T-helper 22 cell (primary cell): ENCODE data around the gene HS6ST3.

Experiments
- DNase-seq: peaks from one replicate; pipeline ENCODE4 v3.0.0-alpha.2; 2020; ENCODE audit warnings: low read depth

Gene HS6ST3

GRCh38 chr13:96836733-96837132 lies 746.8 kb downstream of the HS6ST3 start:
- no peak for DNase-seq

DNA sequence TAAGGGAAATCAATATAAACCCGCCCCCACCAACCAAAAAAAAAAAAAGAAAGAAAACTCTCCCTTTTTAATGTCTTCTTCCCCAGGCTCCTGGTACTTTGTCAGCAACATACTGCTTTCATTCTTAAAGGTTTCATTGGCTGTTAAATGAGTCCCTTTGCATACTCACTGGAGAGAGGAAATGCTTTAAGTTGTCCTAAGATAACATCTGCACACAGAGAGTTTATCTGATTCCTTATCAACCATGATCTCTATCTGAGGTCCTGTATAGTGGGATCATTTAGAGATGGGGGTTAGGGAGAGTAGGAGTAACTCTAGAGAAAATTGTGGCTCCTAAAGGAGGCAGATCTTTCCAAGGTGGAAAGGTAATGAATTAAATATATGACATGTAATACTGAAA lies 747.9 kb downstream of the HS6ST3 start:
- DNase-seq: no peak

GRCh38 chr13:96844195-96844594 lies 754.3 kb downstream of the HS6ST3 start:
- DNase-seq: no peak

DNA sequence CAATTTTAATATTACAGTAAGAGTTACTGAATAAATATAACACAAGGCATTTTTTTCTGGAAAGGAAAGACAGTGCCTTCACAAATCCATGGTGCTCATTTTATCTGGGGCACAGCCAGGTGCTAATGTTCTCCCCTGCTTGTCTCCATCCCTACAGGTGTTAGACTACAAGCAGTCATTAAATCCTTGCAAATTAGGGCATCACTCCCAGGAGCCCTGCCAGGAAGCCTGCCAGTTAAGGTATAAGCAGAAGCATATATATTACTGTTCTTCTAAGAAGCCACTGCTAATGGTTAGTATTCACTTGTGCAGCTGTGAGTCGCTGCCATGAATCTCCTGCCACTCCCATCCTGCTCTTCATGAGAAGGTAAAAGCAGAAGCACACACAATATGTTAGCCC lies 754.7 kb downstream of the HS6ST3 start:
- DNase-seq: no peak

DNA sequence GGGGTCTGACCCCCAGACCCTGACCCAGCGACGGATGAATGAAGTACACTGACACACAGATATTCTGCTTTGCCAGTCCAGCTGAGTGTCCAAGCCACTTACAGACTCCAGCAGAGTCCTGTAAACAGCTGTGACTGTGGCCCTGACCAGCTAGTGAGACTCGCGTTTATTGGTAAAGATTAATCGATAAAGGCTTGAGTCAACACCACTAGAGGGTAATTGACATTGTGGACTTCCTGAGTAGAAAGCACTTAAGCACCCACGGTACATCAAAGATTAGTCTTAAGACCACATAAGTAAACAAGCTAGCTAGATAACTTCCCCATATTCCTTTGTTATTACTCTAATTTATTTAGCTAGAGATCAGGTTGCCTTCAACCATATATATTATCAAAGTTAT lies 758.4 kb downstream of the HS6ST3 start:
- DNase-seq: no peak

DNA sequence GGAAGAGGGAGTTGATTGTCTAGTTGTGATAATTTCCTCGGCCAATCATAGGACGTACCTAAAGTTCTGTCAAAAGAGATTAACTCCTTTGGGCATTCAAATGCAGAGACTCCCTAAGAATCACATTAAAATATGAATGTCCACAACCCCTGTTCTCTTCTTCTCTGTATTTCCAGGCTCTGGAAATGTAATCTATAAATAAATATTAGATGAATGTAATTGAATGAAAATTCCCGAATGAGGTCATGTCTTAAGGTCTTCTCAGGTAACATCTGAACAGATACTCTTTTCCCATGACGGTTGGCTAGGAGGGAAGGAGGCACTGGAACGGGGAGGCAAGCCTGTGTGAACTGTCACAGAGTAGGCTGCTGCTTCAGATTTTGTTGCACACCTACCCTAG lies 759.2 kb downstream of the HS6ST3 start:
- DNase-seq: no peak

- no peak for DNase-seq
Measured at GRCh38 chr13:96850538-96851145, 760.7 kb downstream of the HS6ST3 start.

DNA sequence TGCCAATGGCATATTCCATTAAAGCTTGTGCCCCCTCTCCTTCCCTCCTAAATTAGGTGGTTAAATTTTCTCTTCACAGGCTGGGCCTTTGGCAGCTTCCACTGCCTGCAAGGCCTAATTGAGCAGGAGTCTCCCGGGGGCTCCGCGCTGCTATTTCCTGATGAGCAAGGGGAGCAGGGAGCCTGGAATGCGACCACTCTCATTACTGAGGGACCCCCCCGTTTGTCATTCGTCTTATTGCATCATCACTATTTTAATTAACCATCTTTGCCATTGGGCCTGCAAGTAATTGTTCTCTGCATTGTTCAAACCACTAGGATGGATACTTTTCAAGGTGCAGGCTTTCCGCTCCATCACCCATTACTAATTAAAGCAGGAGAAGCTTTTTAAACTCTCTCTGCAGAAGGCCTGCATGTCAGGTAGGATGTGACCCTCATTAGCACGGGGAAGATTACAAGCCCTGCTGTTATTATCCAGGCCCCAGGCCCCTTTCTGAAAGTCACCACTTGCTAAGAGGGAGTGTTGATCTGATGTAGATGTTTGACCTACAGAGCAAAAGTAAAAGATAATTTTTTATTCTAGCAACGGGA lies 762.0 kb downstream of the HS6ST3 start:
- DNase-seq: no peak

DNA sequence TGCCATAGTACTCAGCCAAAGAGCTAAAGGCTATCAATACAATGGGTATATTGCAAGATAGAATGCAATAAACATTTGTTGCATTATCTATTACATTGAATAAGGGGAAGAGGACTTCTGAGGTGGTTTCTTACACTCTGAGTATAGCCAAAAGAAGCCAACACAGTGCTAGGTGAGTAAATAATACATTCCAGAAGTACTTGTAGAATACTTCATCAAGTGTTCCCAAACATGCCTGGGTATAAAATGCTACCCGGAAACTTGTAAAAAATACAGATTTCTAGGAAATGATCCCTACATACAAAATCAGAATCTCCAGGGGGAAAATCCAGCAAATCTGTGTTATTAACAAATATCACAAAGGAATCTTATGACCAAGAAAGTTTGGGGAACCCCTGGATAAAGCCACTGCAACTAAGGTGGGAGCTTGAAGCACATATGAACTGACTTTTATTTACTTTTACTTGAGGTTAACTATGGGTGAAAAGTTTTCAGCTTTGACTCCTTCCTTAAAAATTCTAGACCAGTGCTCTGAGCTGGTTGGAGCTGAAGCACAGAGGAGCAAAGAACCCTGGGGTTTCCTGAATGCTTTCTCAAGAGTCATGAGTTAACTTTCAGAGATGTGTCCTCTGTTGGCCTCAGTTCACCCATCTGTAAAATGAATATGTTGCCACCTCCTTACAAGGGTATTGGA lies 768.4 kb downstream of the HS6ST3 start:
- DNase-seq: no peak

DNA sequence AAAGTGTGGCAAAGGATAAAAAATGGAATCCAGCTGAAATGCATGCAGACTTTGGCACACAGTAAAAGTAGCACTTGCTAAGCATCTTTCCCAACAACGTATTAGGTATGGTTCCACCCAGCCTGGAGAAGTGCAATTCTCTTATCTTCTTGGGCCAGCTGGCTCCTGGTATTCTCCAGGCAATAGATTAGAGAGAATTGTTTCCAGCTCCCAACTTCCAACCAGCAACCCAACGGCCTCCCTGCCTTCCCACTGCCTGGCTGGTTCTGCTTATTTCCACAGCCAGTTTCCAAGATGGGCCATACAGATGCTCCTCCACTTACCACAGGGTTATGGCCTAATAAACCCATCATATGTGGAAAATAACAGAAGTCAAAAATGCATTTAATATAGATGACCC lies 771.0 kb downstream of the HS6ST3 start:
- DNase-seq: no peak

DNA sequence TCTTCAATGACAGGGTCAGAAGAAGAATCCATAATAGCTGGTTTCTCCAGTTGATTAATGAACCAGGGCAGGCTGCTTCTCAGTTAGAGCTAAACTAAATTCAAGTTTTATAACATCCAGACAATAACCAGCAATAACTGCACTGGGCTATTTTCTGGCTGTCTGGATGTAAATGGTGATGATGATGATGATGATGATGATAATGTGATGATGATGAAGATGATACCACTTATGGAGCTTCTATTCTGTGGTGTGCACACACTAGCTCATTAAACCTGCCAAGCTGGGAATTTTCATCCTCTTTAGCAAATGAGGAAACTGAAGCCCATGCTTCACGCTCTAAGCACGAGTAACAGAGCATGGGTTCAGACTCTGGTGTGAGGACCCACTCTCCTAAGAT lies 772.2 kb downstream of the HS6ST3 start:
- no peak for DNase-seq

DNA sequence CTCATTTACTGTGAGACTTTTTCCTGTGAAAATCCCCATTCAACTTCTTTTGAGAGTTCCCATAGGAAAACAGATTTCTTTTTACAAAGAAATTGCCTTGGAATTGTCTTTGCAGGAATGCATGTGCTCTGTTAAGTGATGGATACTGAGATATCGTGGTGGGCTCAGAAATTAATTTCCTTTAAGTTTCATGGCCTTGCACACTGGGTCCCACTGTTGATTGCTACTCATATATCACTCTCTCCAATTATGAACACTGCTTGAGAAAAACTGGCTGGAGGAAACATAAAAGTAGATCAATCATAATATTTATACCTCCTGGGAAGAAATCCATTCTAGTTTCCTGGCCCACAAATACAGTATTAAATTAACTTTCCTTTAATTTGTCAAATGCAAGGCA lies 773.1 kb downstream of the HS6ST3 start:
- DNase-seq: no peak

- DNase-seq: no peak
Measured at GRCh38 chr13:96871469-96871868, 781.6 kb downstream of the HS6ST3 start.

DNA sequence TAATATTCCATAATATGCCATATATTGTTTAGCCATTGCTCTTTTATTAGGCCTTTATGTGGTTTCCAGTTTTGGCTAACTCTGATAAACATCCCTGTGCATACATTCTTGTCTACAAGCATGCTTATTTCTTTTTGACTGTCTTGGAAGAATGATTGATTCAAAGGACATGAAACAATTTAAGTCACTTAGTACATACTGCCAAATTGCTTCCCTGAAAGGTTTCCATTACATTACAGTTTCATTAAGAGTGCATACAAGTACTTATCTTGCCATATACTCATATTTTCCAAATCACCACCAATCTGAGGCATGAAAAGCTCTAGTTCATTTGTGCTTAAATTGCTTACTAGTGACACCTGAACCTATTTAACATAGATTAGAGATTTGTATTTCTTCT lies 790.5 kb downstream of the HS6ST3 start:
- DNase-seq: no peak
